Sigmoid colon (tissue), 7 donors: ENCODE results near the gene RPL10A. TPM values are rescaled to one million over a fixed set of nuclear protein-coding genes. Genes with fewer than 3 reads are reported as not detected.

ENCODE experiments used
- DNase-seq: peaks from one replicate; pipeline ENCODE4 v3.0.0-alpha.2; 2019
- H3K27ac ChIP-seq, 4 donors: fragments of 200-600 bp; sonication (generic); one replicate each; pipeline ENCODE4 v1.5.1; 2016 to 2019; ENCODE audit warnings: mild to moderate bottlenecking in 1 of 4
- H3K27me3 ChIP-seq, 3 donors: fragments of 200-600 bp; sonication (generic); one replicate each; pipeline ENCODE4 v1.5.1; 2019; ENCODE audit warnings: mild to moderate bottlenecking in 1 of 3
- H3K36me3 ChIP-seq, 4 donors: fragments of 200-600 bp; sonication (generic); one replicate each; pipeline ENCODE4 v1.5.1; 2016 to 2019
- H3K4me1 ChIP-seq, 4 donors: fragments of 200-600 bp; sonication (generic); one replicate each; pipeline ENCODE4 v1.5.1; 2017 to 2019
- H3K4me3 ChIP-seq, 4 donors: fragments of 200-600 bp; sonication (generic); one replicate each; pipeline ENCODE4 v1.5.1; 2017 to 2019; ENCODE audit warnings: mild to moderate bottlenecking in 2 of 4, moderate library complexity in 1 of 4
- H3K9me3 ChIP-seq, 4 donors: fragments of 200-600 bp in 3 of 4; sonication (generic) in 3 of 4; one replicate each; pipeline versions ENCODE4 v1.5.1 to v1.6.1; 2013 to 2019
- EP300 ChIP-seq, 4 donors: sonication (generic); formaldehyde crosslinking; IDR thresholded peaks; one replicate each; pipeline ENCODE4 v1.6.1; 2017; ENCODE audit warnings: antibody characterized with exemption in 4 of 4
- POLR2A ChIP-seq, 2 donors: fragments of 450-650 bp; IDR thresholded peaks; one replicate each; pipeline ENCODE4 v1.6.1; 2016; ENCODE audit warnings: antibody characterized with exemption in 2 of 2, mild to moderate bottlenecking in 2 of 2, moderate library complexity in 2 of 2
- POLR2AphosphoS5 ChIP-seq, 4 donors: sonication (generic); formaldehyde crosslinking; IDR thresholded peaks; one replicate each; pipeline ENCODE4 v1.6.1; 2017; ENCODE audit warnings: antibody characterized with exemption in 4 of 4
- WGBS, 2 donors: extraction: QIAGEN DNeasy Blood & Tissue Kit; methylation state at CpG; one replicate each; pipeline ENCODE4 v1.1.7; 2013; 5-methylcytosine and 5-hydroxymethylcytosine counted together
- intact Hi-C: fragments of 100-400 bp; cut with DNase I; formaldehyde crosslinking; loops from one replicate; pipeline ENCODE4 v1.15.1; 2023
- polyA plus RNA-seq, 3 donors: library from polyadenylated mRNA; stranded (reverse); fragments of 200-250 nt; gene quantifications; one replicate each; pipeline ENCODE4 v1.2.3, GENCODE V29; 2013
- total RNA-seq, 4 donors: library from RNA; depleted of rRNA; stranded (reverse); fragments of >200 nt; gene quantifications; one replicate each; pipeline ENCODE4 v1.1.0, GENCODE V29; 2016
- TF ChIP-seq, protein P1 (sequence below), 4 experiments: fragments of 450-650 bp in 3 of 4; fragments of 200-600 bp in 1 of 4; IDR thresholded peaks; one replicate each; pipeline ENCODE4 v1.5.1; 2016 to 2019; ENCODE audit warnings: antibody characterized with exemption in 4 of 4, mild to moderate bottlenecking in 3 of 4, moderate library complexity in 2 of 4
- donor health status: healthy with polysubstance abuse.
- donor health status: Bipolar disorder and iron deficiency.
- donor health status: healthy.

RPL10A gene
- total and polyA plus RNA-seq, 7 donors = 1,381 to 3,217 (median 2,085) TPM

DNA sequence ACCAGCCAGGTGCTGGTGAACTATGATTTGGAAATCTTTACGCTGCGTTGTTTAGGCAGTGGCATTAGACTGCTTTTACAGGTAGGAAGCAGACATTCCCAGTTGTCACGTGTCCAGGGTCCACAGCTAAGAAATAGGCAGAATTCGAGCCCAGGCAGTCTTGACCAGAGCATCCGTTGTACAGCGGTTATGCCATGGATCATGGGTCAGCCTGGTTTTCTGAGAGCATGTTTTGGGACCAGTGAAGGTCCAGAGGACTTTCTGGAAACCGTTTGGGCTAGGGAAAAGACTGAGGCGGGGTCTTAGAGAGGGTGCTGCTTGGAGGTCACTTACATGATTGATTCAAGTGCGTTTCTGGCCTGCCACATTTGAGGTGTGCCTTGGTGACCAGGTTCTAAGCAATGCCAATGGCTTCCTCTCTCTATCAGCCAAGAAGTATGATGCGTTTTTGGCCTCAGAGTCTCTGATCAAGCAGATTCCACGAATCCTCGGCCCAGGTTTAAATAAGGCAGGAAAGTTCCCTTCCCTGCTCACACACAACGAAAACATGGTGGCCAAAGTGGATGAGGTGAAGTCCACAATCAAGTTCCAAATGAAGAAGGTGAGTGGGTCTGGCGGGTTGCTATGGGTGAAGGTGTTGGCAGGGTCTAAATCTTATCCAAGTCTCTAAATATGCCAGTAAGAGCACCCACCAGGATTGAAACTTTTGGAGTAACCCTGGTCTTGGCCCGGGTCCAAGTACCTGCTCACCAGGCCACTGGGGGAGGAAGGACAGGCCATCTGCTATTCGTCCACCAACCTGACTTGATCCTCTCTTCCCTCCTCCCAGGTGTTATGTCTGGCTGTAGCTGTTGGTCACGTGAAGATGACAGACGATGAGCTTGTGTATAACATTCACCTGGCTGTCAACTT lies 1.8 kb downstream of the RPL10A start:
- H3K27ac ChIP-seq = peak overlapping the region; percentile 81 to 93 (median 92)
- no peaks in the 10 kb centered on the region for H3K9me3 ChIP-seq
- 17 to 42% methylated on average over 18 of the region's 18 CpGs for WGBS, 2 donors
- H3K4me3 ChIP-seq = peak overlapping the region; percentile 52 to 81 (median 66)
- DNase-seq = no peak
- peaks cover 14 to 55% (median 31%) of the 10 kb centered on the region in 4 donors for H3K36me3 ChIP-seq
- no peaks in the 10 kb centered on the region for H3K27me3 ChIP-seq
- peaks cover 0 to 46% (median 44%) of the 10 kb centered on the region in 4 donors for H3K4me1 ChIP-seq
- intact Hi-C loops = loop anchor here (2.0 kb wide), 2 partner anchors 15 to 17 kb away; partner anchors contain the start of gene FANCE
- TF ChIP-seq POLR2A (IDR thresholded peaks at IDR 0.05) = no peak
- peak; percentile 9 to 83 (median 63) for TF ChIP-seq POLR2AphosphoS5 (IDR thresholded peaks at IDR 0.05)

DNA sequence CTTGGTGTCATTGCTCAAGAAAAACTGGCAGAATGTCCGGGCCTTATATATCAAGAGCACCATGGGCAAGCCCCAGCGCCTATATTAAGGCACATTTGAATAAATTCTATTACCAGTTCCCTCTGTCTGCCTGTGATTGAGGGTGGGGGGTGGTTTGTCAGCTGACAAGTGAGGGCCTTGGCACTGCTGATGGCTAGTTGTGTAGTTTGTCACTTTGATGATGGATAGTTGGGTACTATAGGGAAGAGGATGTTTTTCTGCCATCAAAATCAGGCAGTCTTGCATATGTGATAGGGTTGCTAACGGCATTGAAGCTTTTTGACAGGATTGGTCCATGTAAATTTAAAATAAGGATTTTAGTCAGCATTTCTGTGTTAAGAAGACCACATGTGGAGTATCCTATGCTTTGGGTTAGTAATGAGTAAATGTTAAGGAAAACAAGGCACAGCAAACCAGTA lies 2.5 kb downstream of the RPL10A start:
- intact Hi-C loops = loop anchor here (2.0 kb wide), 1 partner anchor 14 kb away; no protein-coding TSS in a partner anchor
- WGBS, 2 donors = 38 to 58% methylated on average over 3 of the region's 3 CpGs
- Histone ChIP-seq H3K27ac (peak overlapping the region; percentile 81 to 93 (median 92)), H3K4me3 (no peak overlapping the region), H3K27me3 (no peaks in the 10 kb centered on the region), H3K9me3 (no peaks in the 10 kb centered on the region), H3K4me1 (peaks cover 0 to 46% (median 44%) of the 10 kb centered on the region in 4 donors), H3K36me3 (peaks cover 14 to 62% (median 37%) of the 10 kb centered on the region in 4 donors)
- TF ChIP-seq EP300 (IDR thresholded peaks at IDR 0.05) (no peak), POLR2AphosphoS5 (IDR thresholded peaks at IDR 0.05) (no peak), POLR2A (IDR thresholded peaks at IDR 0.05) (no peak)
- TF ChIP-seq, protein P1, sequence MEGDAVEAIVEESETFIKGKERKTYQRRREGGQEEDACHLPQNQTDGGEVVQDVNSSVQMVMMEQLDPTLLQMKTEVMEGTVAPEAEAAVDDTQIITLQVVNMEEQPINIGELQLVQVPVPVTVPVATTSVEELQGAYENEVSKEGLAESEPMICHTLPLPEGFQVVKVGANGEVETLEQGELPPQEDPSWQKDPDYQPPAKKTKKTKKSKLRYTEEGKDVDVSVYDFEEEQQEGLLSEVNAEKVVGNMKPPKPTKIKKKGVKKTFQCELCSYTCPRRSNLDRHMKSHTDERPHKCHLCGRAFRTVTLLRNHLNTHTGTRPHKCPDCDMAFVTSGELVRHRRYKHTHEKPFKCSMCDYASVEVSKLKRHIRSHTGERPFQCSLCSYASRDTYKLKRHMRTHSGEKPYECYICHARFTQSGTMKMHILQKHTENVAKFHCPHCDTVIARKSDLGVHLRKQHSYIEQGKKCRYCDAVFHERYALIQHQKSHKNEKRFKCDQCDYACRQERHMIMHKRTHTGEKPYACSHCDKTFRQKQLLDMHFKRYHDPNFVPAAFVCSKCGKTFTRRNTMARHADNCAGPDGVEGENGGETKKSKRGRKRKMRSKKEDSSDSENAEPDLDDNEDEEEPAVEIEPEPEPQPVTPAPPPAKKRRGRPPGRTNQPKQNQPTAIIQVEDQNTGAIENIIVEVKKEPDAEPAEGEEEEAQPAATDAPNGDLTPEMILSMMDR (IDR thresholded peaks at IDR 0.05) = no peak
- DNase-seq = no peak

DNA sequence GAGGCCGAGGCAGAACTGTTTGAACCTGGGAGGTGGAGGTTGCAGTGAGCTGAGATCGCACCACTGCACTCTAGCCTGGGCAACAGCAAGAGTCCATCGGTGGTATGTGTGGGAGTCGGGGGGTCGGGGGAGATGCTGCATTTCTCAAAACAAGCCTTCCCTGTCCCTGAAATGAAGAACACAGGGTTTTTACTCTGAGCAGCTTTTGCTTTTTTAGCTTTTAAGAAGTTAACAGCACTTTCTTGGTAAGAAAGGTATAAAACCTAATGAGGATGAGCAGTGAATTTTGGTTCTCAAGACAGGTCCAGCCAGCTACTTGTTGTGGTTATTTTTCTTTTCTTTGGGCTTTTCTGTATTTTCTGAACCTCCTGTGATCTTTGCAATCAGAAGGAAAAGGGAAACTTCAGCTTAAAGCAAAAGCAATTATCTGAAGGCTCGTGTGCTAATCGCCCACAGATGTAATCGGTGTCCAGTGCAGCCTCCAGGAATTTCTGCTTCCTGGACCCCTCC lies 3.7 kb downstream of the RPL10A start:
- Histone ChIP-seq H3K4me3 (no peak overlapping the region), H3K4me1 (peaks cover 0 to 46% (median 44%) of the 10 kb centered on the region in 4 donors), H3K36me3 (peaks cover 14 to 74% (median 46%) of the 10 kb centered on the region in 4 donors), H3K27me3 (no peaks in the 10 kb centered on the region), H3K9me3 (no peaks in the 10 kb centered on the region), H3K27ac (peak overlapping the region; percentile 81 to 93 (median 92))
- intact Hi-C loops = loop anchor here (2.0 kb wide), 1 partner anchor 13 kb away; no protein-coding TSS in a partner anchor
- WGBS, 2 donors = 53 to 64% methylated on average over 8 of the region's 8 CpGs
- DNase-seq = no peak
- TF ChIP-seq POLR2AphosphoS5 (IDR thresholded peaks at IDR 0.05) (no peak), EP300 (IDR thresholded peaks at IDR 0.05) (no peak), POLR2A (IDR thresholded peaks at IDR 0.05) (no peak)
- TF ChIP-seq, protein P1 (IDR thresholded peaks at IDR 0.05) = no peak

DNA sequence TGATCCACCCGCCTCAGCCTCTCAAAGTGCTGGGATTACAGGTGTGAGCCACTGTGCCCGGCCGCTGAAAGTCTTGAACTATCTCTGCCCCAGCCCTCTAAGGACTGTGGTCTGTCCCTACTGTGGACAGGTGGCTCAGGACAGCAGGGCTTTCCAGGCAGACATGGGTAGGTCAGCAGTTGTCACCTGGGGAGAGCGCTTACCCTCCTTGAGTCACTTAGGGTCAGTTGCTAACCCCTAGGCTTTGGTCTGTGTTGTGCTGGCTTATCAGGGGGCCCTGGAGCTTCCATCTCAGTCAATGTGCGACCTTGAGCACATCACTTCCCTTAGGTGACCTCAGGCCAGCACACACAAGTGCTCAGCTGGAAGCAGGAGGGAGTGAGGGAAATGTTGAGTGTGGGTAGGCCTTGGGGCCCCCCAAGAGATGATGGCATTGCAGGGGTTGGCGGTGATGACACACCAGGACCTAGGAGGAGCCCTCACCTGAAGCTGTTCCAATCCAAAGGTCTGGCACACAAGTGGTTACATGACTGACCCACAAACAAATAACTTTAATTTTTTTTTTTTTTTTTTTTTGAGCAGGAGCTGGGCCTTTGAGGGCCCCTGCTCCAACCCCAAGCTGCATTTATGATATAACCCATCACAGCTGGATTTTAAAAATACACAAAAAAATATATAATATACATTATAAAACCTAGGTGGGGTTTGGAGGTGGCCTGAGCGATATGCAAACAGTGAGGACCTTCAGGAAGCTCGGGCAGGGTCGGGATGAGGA lies 5.1 kb downstream of the RPL10A start:
- TF ChIP-seq, protein P1 (IDR thresholded peaks at IDR 0.05) = peak in 1 of 4 experiments; percentile 5
- TF ChIP-seq POLR2A (IDR thresholded peaks at IDR 0.05) = no peak
- Histone ChIP-seq H3K27ac (peak overlapping the region in 3 of 4 donors; percentile 81 to 93 (median 92)), H3K36me3 (peaks cover 14 to 88% (median 59%) of the 10 kb centered on the region in 4 donors), H3K4me3 (no peak overlapping the region), H3K9me3 (no peaks in the 10 kb centered on the region), H3K27me3 (no peaks in the 10 kb centered on the region), H3K4me1 (peaks cover 0 to 40% (median 39%) of the 10 kb centered on the region in 4 donors)
- intact Hi-C loops = no loop called here
- whole genome bisulfite sequencing, 2 donors = 73 to 84% methylated on average over 9 of the region's 9 CpGs
- DNase-seq = no peak
